Fibroblast of skin of back (primary cell): ENCODE data around the gene HOXC10.

Experiments used
- DNase-seq: peaks from one replicate; pipeline ENCODE4 v3.0.0-alpha.2; 2013

Gene HOXC10

GRCh38 chr12:54004063-54004840, 19.3 kb downstream of the HOXC10 start:
- DNase-seq = no peak

- DNase-seq = no peak
These were observed 20.0 kb downstream of the HOXC10 start for GRCh38 chr12:54004841-54005530.

GRCh38 chr12:54005531-54005852, 20.5 kb downstream of the HOXC10 start:
- DNase-seq = no peak

- DNase-seq = peak; percentile 69
These were observed 21.1 kb downstream of the HOXC10 start for GRCh38 chr12:54005853-54006558.

GRCh38 chr12:54006559-54007220, 21.7 kb downstream of the HOXC10 start:
- no peak for DNase-seq

GRCh38 chr12:54007538-54008259, 22.8 kb downstream of the HOXC10 start:
- DNase-seq = no peak

GRCh38 chr12:54008260-54008552, 23.3 kb downstream of the HOXC10 start:
- no peak for DNase-seq

GRCh38 chr12:54009171-54010052, 24.5 kb downstream of the HOXC10 start:
- no peak for DNase-seq

GRCh38 chr12:54010053-54010971, 25.4 kb downstream of the HOXC10 start:
- DNase-seq = no peak

GRCh38 chr12:54010972-54011664, 26.2 kb downstream of the HOXC10 start:
- no peak for DNase-seq

GRCh38 chr12:54011665-54012532, 27.0 kb downstream of the HOXC10 start:
- DNase-seq = no peak

GRCh38 chr12:54012631-54013409, 27.9 kb downstream of the HOXC10 start:
- no peak for DNase-seq

GRCh38 chr12:54014377-54015017, 29.6 kb downstream of the HOXC10 start:
- DNase-seq = no peak

- no peak for DNase-seq
These were observed 30.3 kb downstream of the HOXC10 start for GRCh38 chr12:54015018-54015931.

- DNase-seq = no peak
These were observed 31.1 kb downstream of the HOXC10 start for GRCh38 chr12:54016051-54016450.

- no peak for DNase-seq
These were observed 31.6 kb downstream of the HOXC10 start for GRCh38 chr12:54016478-54016964.
